GM19240 (cell line): ENCODE measurements around the gene LRCH4.

Source experiments
- DNase-seq: peaks from one replicate; pipeline ENCODE4 v3.0.0; 2011; ENCODE audit warnings: low spot score; ENCODE audit not compliant: insufficient read length

LRCH4 gene

GRCh38 chr7:100582650-100583049 is 3.3 kb downstream of the LRCH4 start:
- no peak for DNase-seq

- DNase-seq = no peak
Observed at GRCh38 chr7:100582041-100582579, 3.8 kb downstream of the LRCH4 start.

GRCh38 chr7:100580466-100581283 is 5.3 kb downstream of the LRCH4 start:
- no peak for DNase-seq

GRCh38 chr7:100578246-100579183 is 7.4 kb downstream of the LRCH4 start:
- no peak for DNase-seq

GRCh38 chr7:100577507-100577906 is 8.4 kb downstream of the LRCH4 start:
- no peak for DNase-seq

- no peak for DNase-seq
Observed at GRCh38 chr7:100577103-100577502, 8.8 kb downstream of the LRCH4 start.

- no peak for DNase-seq
Observed at GRCh38 chr7:100576384-100576993, 9.4 kb downstream of the LRCH4 start.

GRCh38 chr7:100575746-100576383 is 10.1 kb downstream of the LRCH4 start:
- no peak for DNase-seq

GRCh38 chr7:100575206-100575631 is 10.7 kb downstream of the LRCH4 start:
- DNase-seq = no peak

- DNase-seq = no peak
Observed at GRCh38 chr7:100574362-100575205, 11.3 kb downstream of the LRCH4 start.

- no peak for DNase-seq
Observed at GRCh38 chr7:100573691-100574361, 12.1 kb downstream of the LRCH4 start, which contains the start of gene SAP25. TSS of gene SAP25 (minus strand) at chr7:100573900. CDS start at chr7:100573742, 158 bp downstream.

- no peak for DNase-seq
Observed at GRCh38 chr7:100572949-100573675, 12.8 kb downstream of the LRCH4 start.

GRCh38 chr7:100572281-100572948 is 13.5 kb downstream of the LRCH4 start:
- DNase-seq = no peak

- DNase-seq = no peak
Observed at GRCh38 chr7:100571829-100572116, 14.2 kb downstream of the LRCH4 start.

- no peak for DNase-seq
Observed at GRCh38 chr7:100570954-100571828, 14.7 kb downstream of the LRCH4 start.

- DNase-seq = no peak
Observed at GRCh38 chr7:100568896-100569844, 16.8 kb downstream of the LRCH4 start.
